ENCODE results near the gene PRXL2A. TPM values are rescaled to one million over a fixed set of nuclear protein-coding genes. Genes with fewer than 3 reads are reported as not detected.

Gene PRXL2A
- total and polyA plus RNA-seq, 2 experiments from 2014 or later: 166 to 222 TPM

GRCh38 chr10:80465839-80466590 lies 57.7 kb downstream of the PRXL2A start:
- TF ChIP-seq CTCF (IDR thresholded peaks at IDR 0.05; ENCODE audit: poor library complexity) (no peak), EZH2 (IDR thresholded peaks at IDR 0.05; ENCODE audit: borderline replicate concordance) (no peak), EZH2phosphoT487 (IDR thresholded peaks at IDR 0.05; ENCODE audit: low read depth, severe bottlenecking, unreplicated experiment) (no peak)
- 95% methylated on average over 10 of the region's 10 CpGs for WGBS (ENCODE audit: low lambda C conversion rate, missing lambda C conversion rate)
- H3K4me2 ChIP-seq: no peak overlapping the region
- H3K9me2 ChIP-seq (replicated peaks; ENCODE audit: insufficient read depth): no peaks in the 10 kb centered on the region
- DNase-seq (ENCODE audit: low spot score): no peak
- H3K27me3 ChIP-seq: no peaks in the 10 kb centered on the region
- peaks cover 86% of the 10 kb centered on the region for H4K20me1 ChIP-seq (ENCODE audit: insufficient read depth, poor library complexity, severe bottlenecking)
- no peaks in the 10 kb centered on the region for H3K36me3 ChIP-seq (replicated peaks; ENCODE audit: insufficient read depth, low read depth)
- no peaks in the 10 kb centered on the region for H3K9me3 ChIP-seq (ENCODE audit: low read depth)
- no peak overlapping the region for H3K4me3 ChIP-seq
- H2AFZ ChIP-seq: no peak overlapping the region
- no peak overlapping the region for H3K27ac ChIP-seq
- peaks cover 100% of the 10 kb centered on the region for H3K79me2 ChIP-seq
- peaks cover 79% of the 10 kb centered on the region for H3K4me1 ChIP-seq (ENCODE audit: insufficient read depth)

DNA sequence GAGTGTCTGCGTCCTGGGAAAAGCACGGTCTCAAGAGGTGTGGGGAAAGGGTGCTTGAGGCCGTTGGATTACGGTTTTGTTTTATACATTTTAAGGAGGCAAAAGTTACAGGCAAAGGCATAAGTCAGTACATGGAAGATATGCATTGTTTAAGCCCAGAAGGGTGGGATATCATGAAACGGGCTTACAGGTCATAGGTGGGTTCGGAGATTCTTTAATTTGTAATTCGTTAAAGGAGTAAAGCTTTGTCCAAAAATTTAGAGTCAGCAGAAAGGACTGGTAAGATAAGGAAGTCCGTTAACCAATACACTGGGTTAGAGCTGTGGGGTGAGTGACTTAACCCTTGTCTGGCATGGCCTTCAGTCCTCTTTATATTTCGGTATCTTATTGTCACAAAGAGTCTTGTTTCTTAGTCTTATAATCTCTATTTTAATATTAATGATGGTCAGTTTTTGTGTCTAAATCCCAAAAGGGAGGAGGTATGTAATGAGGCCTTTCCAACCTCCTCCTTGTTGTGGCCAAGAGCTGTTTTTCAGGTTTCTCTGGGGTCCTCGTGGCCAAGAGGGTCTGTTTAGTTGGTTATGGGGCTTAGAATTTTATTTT lies 58.5 kb downstream of the PRXL2A start:
- Histone ChIP-seq H3K4me2 (no peak overlapping the region), H3K9me2 (replicated peaks; ENCODE audit: insufficient read depth) (no peaks in the 10 kb centered on the region), H3K36me3 (replicated peaks; ENCODE audit: insufficient read depth, low read depth) (no peaks in the 10 kb centered on the region), H3K79me2 (peaks cover 100% of the 10 kb centered on the region), H3K27me3 (no peaks in the 10 kb centered on the region), H2AFZ (no peak overlapping the region), H3K9me3 (ENCODE audit: low read depth) (no peaks in the 10 kb centered on the region), H3K4me3 (no peak overlapping the region), H3K27ac (no peak overlapping the region), H3K4me1 (ENCODE audit: insufficient read depth) (peaks cover 73% of the 10 kb centered on the region), H4K20me1 (ENCODE audit: insufficient read depth, poor library complexity, severe bottlenecking) (peaks cover 79% of the 10 kb centered on the region)
- 64% methylated on average over 10 of the region's 10 CpGs for WGBS (ENCODE audit: low lambda C conversion rate, missing lambda C conversion rate)
- no peak for TF ChIP-seq CTCF (IDR thresholded peaks at IDR 0.05; ENCODE audit: poor library complexity)
- no peak for TF ChIP-seq EZH2 (IDR thresholded peaks at IDR 0.05; ENCODE audit: borderline replicate concordance)
- no peak for TF ChIP-seq EZH2phosphoT487 (IDR thresholded peaks at IDR 0.05; ENCODE audit: low read depth, severe bottlenecking, unreplicated experiment)
- no peak for DNase-seq (ENCODE audit: low spot score)

- H2AFZ ChIP-seq: no peak overlapping the region
- peak overlapping the region; percentile 59 for H3K4me2 ChIP-seq
- peaks cover 73% of the 10 kb centered on the region for H3K4me1 ChIP-seq (ENCODE audit: insufficient read depth)
- no peaks in the 10 kb centered on the region for H3K9me3 ChIP-seq (ENCODE audit: low read depth)
- H3K27ac ChIP-seq: peak overlapping the region; percentile 55
- H3K4me3 ChIP-seq: no peak overlapping the region
- H3K79me2 ChIP-seq: peaks cover 100% of the 10 kb centered on the region
- no peaks in the 10 kb centered on the region for H3K27me3 ChIP-seq
- no peaks in the 10 kb centered on the region for H3K36me3 ChIP-seq (replicated peaks; ENCODE audit: insufficient read depth, low read depth)
- 34% methylated on average over 6 of the region's 6 CpGs for WGBS (ENCODE audit: low lambda C conversion rate, missing lambda C conversion rate)
- peaks cover 79% of the 10 kb centered on the region for H4K20me1 ChIP-seq (ENCODE audit: insufficient read depth, poor library complexity, severe bottlenecking)
- DNase-seq (ENCODE audit: low spot score): no peak
- TF ChIP-seq EZH2phosphoT487 (IDR thresholded peaks at IDR 0.05; ENCODE audit: low read depth, severe bottlenecking, unreplicated experiment) (no peak), EZH2 (IDR thresholded peaks at IDR 0.05; ENCODE audit: borderline replicate concordance) (no peak), CTCF (IDR thresholded peaks at IDR 0.05; ENCODE audit: poor library complexity) (no peak)
- no peaks in the 10 kb centered on the region for H3K9me2 ChIP-seq (replicated peaks; ENCODE audit: insufficient read depth)
These were observed 59.7 kb downstream of the PRXL2A start for GRCh38 chr10:80468002-80468401.

Data from hepatocyte (in vitro differentiated cells).